GM12891 (cell line): ENCODE measurements around the gene HAUS2.

ENCODE experiments used
- POLR2A ChIP-seq: IDR thresholded peaks from 2 replicates; pipeline ENCODE4 v1.6.1; 2011; ENCODE audit warnings: low read depth, low read length, control low read depth
- POLR2AphosphoS5 ChIP-seq: IDR thresholded peaks from 2 replicates; pipeline ENCODE4 v1.6.1; 2011; ENCODE audit warnings: low read depth, low read length, control low read depth
- TAF1 ChIP-seq: IDR thresholded peaks from 2 replicates; pipeline ENCODE4 v1.6.1; 2011; ENCODE audit warnings: low read depth, low read length, control low read depth

GRCh38 chr15:42504631-42505030, 44.0 kb upstream of the HAUS2 start:
- TF ChIP-seq POLR2A: no peak
- no peak for TF ChIP-seq POLR2AphosphoS5
- no peak for TF ChIP-seq TAF1
